ENCODE data around the gene MAP4K3.

Gene MAP4K3

GRCh38 chr2:39320162-39320561, 116.9 kb downstream of the MAP4K3 start:
- no peak overlapping the region for H3K27ac ChIP-seq (replicated peaks)
- no peaks in the 10 kb centered on the region for H3K27me3 ChIP-seq (ENCODE audit: insufficient read depth, poor library complexity, severe bottlenecking)
- no peak for DNase-seq (ENCODE audit: low read depth in 1 of 2, low spot score in 1 of 2)
- no peak for TF ChIP-seq SPI1 (IDR thresholded peaks at IDR 0.05; ENCODE audit: borderline replicate concordance, low read depth)
- no peak overlapping the region for H3K4me3 ChIP-seq (replicated peaks; ENCODE audit: insufficient read depth, low read length)

DNA sequence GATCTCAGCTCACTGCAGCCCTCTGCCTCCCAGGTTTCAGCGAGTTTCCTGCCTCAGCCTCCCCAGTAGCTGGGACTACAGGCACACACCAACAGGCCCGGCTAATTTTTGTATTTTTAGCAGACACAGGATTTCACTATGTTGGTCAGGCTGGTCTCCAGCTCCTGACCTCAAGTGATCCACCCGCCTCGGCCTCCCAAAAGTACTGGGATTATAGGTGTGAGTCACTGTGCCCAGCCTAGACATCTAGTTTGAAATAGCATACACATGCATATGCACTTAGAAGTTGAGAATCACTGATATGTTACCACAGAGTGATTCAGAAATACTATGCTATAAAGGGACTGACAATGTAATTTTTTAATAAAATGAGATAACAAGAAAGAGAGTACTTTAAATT, 123.5 kb downstream of the MAP4K3 start:
- TF ChIP-seq, protein P1, sequence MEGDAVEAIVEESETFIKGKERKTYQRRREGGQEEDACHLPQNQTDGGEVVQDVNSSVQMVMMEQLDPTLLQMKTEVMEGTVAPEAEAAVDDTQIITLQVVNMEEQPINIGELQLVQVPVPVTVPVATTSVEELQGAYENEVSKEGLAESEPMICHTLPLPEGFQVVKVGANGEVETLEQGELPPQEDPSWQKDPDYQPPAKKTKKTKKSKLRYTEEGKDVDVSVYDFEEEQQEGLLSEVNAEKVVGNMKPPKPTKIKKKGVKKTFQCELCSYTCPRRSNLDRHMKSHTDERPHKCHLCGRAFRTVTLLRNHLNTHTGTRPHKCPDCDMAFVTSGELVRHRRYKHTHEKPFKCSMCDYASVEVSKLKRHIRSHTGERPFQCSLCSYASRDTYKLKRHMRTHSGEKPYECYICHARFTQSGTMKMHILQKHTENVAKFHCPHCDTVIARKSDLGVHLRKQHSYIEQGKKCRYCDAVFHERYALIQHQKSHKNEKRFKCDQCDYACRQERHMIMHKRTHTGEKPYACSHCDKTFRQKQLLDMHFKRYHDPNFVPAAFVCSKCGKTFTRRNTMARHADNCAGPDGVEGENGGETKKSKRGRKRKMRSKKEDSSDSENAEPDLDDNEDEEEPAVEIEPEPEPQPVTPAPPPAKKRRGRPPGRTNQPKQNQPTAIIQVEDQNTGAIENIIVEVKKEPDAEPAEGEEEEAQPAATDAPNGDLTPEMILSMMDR (IDR thresholded peaks at IDR 0.05; ENCODE audit: insufficient read depth, low read length), result no peak
- TF ChIP-seq POLR2AphosphoS5 (IDR thresholded peaks at IDR 0.05; ENCODE audit: low read depth), result no peak
- TF ChIP-seq GABPA (IDR thresholded peaks at IDR 0.05; ENCODE audit: low read depth), result no peak
- no peak for TF ChIP-seq REST (IDR thresholded peaks at IDR 0.05; ENCODE audit: insufficient replicate concordance, low read depth)
- TF ChIP-seq SPI1 (IDR thresholded peaks at IDR 0.05; ENCODE audit: borderline replicate concordance, low read depth), result no peak
- no peak for DNase-seq (ENCODE audit: low read depth in 1 of 2, low spot score in 1 of 2)
- no peak overlapping the region for H3K27ac ChIP-seq (replicated peaks)
- H3K4me3 ChIP-seq (replicated peaks; ENCODE audit: insufficient read depth, low read length), result no peak overlapping the region
- H3K27me3 ChIP-seq (ENCODE audit: insufficient read depth, poor library complexity, severe bottlenecking), result no peaks in the 10 kb centered on the region

DNA sequence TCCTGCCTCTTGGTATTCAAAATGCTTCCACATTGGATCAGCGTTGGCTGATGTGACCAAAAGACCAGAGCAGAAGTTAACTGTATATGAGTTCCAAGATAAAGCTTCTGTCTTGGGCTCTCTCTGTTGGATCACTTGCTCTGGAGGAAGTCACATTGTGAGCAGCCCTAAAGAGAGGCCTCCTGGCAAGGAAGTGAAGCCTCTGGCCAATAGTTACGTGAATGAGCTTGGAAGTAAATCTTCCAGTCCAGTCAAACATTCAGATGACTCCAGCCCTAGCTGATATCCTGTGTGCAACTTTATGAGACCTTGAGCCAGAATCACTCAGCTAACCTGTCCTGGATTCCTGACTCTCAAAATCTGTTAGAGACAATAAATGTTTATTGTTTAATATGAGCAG, 125.6 kb downstream of the MAP4K3 start:
- DNase-seq (ENCODE audit: low read depth in 1 of 2, low spot score in 1 of 2), result no peak
- Histone ChIP-seq H3K27ac (replicated peaks) (no peak overlapping the region), H3K27me3 (ENCODE audit: insufficient read depth, poor library complexity, severe bottlenecking) (no peaks in the 10 kb centered on the region), H3K4me3 (replicated peaks; ENCODE audit: insufficient read depth, low read length) (no peak overlapping the region)
- TF ChIP-seq SPI1 (IDR thresholded peaks at IDR 0.05; ENCODE audit: borderline replicate concordance, low read depth), result no peak
- TF ChIP-seq GABPA (IDR thresholded peaks at IDR 0.05; ENCODE audit: low read depth), result no peak
- TF ChIP-seq, protein P1 (IDR thresholded peaks at IDR 0.05; ENCODE audit: insufficient read depth, low read length), result no peak
- TF ChIP-seq POLR2AphosphoS5 (IDR thresholded peaks at IDR 0.05; ENCODE audit: low read depth), result no peak
- TF ChIP-seq REST (IDR thresholded peaks at IDR 0.05; ENCODE audit: insufficient replicate concordance, low read depth), result no peak

DNA sequence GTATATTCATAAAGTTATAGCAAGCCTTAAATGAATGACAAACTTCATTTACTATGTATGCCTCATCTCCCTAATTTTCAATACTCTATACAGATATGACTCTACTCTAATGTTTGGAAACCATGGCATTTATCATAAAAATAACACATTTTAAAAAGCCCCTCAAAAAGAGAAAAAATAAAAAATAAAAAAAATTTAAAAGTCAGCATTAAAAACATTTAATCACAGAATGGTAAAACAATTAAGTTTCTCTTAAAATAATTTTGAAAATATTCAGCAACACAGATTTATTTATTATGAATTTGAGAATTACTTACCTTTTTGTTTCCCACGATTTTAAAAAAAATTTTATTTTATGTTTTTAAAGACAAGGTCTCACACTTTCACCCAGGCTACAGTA, 128.3 kb downstream of the MAP4K3 start:
- no peak overlapping the region for H3K27ac ChIP-seq (replicated peaks)
- TF ChIP-seq POLR2AphosphoS5 (IDR thresholded peaks at IDR 0.05; ENCODE audit: low read depth), result no peak
- no peak for TF ChIP-seq GABPA (IDR thresholded peaks at IDR 0.05; ENCODE audit: low read depth)
- TF ChIP-seq REST (IDR thresholded peaks at IDR 0.05; ENCODE audit: insufficient replicate concordance, low read depth), result no peak
- TF ChIP-seq, protein P1 (IDR thresholded peaks at IDR 0.05; ENCODE audit: insufficient read depth, low read length), result no peak
- DNase-seq (ENCODE audit: low read depth in 1 of 2, low spot score in 1 of 2), result no peak
- H3K27me3 ChIP-seq (ENCODE audit: insufficient read depth, poor library complexity, severe bottlenecking), result no peaks in the 10 kb centered on the region
- no peak overlapping the region for H3K4me3 ChIP-seq (replicated peaks; ENCODE audit: insufficient read depth, low read length)

All from HL-60 (cell line).